SU-DHL-6 (cell line): ENCODE data around the gene FBXL13.

Source experiments
- EZH2phosphoT487 ChIP-seq: fragments of 200-600 bp; sonication (generic), shearing (Covaris generic); conservative IDR thresholded peaks from 2 replicates; pipeline ENCODE4 v1.6.1; 2018; ENCODE audit warnings: mild to moderate bottlenecking, antibody characterized with exemption, low read length, moderate library complexity, mixed read lengths
- TF ChIP-seq, protein P1 (sequence below): fragments of 200-600 bp; sonication (generic); IDR thresholded peaks from one replicate; pipeline ENCODE4 v1.5.1; 2017; ENCODE audit warnings: antibody characterized with exemption, mild to moderate bottlenecking, low read length, moderate library complexity; ENCODE audit not compliant: insufficient read depth, poor library complexity, severe bottlenecking

DNA sequence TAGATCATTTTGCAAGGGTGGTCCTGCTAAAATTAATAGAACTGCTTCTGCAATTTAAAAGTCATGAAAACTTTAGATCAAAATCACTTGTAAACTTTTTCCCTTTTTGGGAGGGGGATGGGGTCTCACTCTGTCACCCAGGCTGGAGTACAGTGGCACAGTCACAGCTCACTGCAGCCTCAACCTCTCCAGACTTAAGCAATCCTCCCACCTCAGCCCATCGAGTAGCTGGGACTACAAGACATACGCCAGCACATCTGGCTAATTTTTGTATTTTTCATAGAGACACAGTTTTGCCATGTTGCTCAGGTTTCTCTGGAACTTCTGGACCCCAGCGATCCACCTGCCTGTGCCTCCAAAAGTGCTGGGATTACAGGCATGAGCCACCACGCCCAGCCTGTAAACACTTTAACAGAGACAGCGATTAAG lies 82.1 kb downstream of the FBXL13 start:
- TF ChIP-seq EZH2phosphoT487: no peak
- TF ChIP-seq, protein P1, sequence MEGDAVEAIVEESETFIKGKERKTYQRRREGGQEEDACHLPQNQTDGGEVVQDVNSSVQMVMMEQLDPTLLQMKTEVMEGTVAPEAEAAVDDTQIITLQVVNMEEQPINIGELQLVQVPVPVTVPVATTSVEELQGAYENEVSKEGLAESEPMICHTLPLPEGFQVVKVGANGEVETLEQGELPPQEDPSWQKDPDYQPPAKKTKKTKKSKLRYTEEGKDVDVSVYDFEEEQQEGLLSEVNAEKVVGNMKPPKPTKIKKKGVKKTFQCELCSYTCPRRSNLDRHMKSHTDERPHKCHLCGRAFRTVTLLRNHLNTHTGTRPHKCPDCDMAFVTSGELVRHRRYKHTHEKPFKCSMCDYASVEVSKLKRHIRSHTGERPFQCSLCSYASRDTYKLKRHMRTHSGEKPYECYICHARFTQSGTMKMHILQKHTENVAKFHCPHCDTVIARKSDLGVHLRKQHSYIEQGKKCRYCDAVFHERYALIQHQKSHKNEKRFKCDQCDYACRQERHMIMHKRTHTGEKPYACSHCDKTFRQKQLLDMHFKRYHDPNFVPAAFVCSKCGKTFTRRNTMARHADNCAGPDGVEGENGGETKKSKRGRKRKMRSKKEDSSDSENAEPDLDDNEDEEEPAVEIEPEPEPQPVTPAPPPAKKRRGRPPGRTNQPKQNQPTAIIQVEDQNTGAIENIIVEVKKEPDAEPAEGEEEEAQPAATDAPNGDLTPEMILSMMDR: no peak
